ENCODE results near the gene TEK. TPM values are rescaled to one million over a fixed set of nuclear protein-coding genes. Genes with fewer than 3 reads are reported as not detected.

The TEK gene
- total and polyA plus RNA-seq, 7 experiments from 2014 or later: not detected

DNA sequence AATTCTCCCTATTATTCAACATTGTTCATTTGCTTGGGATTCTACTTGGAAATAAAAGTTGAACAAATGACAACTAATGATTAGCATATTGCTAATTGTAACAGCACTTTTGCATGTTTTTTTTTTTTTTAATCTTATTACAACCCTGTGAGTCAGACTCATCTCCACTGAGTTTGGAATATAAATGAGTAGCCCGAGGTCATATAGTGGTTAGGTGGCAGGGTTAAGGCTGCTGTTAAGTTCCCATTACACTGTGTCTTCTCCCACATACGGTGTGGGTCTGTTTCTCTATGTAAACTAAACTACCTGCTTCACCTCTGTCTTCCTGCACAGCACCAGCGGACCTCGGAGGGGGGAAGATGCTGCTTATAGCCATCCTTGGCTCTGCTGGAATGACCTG lies 95.6 kb downstream of the TEK start:
- no peaks in the 10 kb centered on the region for H3K9me3 ChIP-seq (ENCODE audit: control insufficient read depth in 2 of 3, low read length in 3 of 3)
- Mint-ChIP-seq H3K36me3 (no peaks in the 10 kb centered on the region), H3K4me3 (no peak overlapping the region), H3K9me3 (peaks cover 0 to 2% (median 0%) of the 10 kb centered on the region in 11 donors), H3K27ac (no peak overlapping the region), H3K27me3 (peaks cover 0 to 18% (median 10%) of the 10 kb centered on the region in 5 donors), H3K4me1 (no peaks in the 10 kb centered on the region)
- no peaks in the 10 kb centered on the region for H3K4me1 ChIP-seq (ENCODE audit: control insufficient read depth in 2 of 2, insufficient read depth in 2 of 2, low read length in 2 of 2)
- H3K27me3 ChIP-seq (ENCODE audit: control insufficient read depth in 2 of 2, insufficient read depth in 2 of 2, low read length in 2 of 2): no peaks in the 10 kb centered on the region
- ChIA-PET POLR2A (no interaction called here), CTCF (no interaction called here)
- H3K4me3 ChIP-seq (ENCODE audit: low read length): no peak overlapping the region
- ATAC-seq: no peak
- intact Hi-C loops (cut with micrococcal nuclease): no loop called here
- no peak overlapping the region for H3K27ac ChIP-seq (ENCODE audit: low read depth, low read length)
- H3K36me3 ChIP-seq (ENCODE audit: control insufficient read depth in 2 of 3, insufficient read depth in 3 of 3, low read length in 3 of 3): no peaks in the 10 kb centered on the region
- no peak for DNase-seq

- DNase-seq (no peak), ATAC-seq (no peak)
- no peak overlapping the region for H3K27ac ChIP-seq (ENCODE audit: low read depth, low read length)
- no peaks in the 10 kb centered on the region for H3K27me3 ChIP-seq (ENCODE audit: control insufficient read depth in 2 of 2, insufficient read depth in 2 of 2, low read length in 2 of 2)
- H3K36me3 Mint-ChIP-seq: no peaks in the 10 kb centered on the region
- intact Hi-C loops (cut with micrococcal nuclease): no loop called here
- H3K4me1 Mint-ChIP-seq: no peaks in the 10 kb centered on the region
- peaks cover 0 to 16% (median 10%) of the 10 kb centered on the region in 5 donors for H3K27me3 Mint-ChIP-seq
- H3K9me3 ChIP-seq (ENCODE audit: control insufficient read depth in 2 of 3, low read length in 3 of 3): no peaks in the 10 kb centered on the region
- H3K4me3 ChIP-seq (ENCODE audit: low read length): no peak overlapping the region
- H3K4me1 ChIP-seq (ENCODE audit: control insufficient read depth in 2 of 2, insufficient read depth in 2 of 2, low read length in 2 of 2): no peaks in the 10 kb centered on the region
- H3K4me3 Mint-ChIP-seq: no peak overlapping the region
- H3K36me3 ChIP-seq (ENCODE audit: control insufficient read depth in 2 of 3, insufficient read depth in 3 of 3, low read length in 3 of 3): no peaks in the 10 kb centered on the region
- CTCF ChIA-PET: no interaction called here
- H3K27ac Mint-ChIP-seq: no peak overlapping the region
- POLR2A ChIA-PET: no interaction called here
- peaks cover 0 to 2% (median 0%) of the 10 kb centered on the region in 11 donors for H3K9me3 Mint-ChIP-seq
These were observed 96.2 kb downstream of the TEK start for GRCh38 chr9:27205198-27205597.

- no peak overlapping the region for H3K4me3 Mint-ChIP-seq
- no peak for DNase-seq
- Histone ChIP-seq H3K27ac (ENCODE audit: low read depth, low read length) (no peak overlapping the region), H3K9me3 (ENCODE audit: control insufficient read depth in 2 of 3, low read length in 3 of 3) (no peaks in the 10 kb centered on the region), H3K4me1 (ENCODE audit: control insufficient read depth in 2 of 2, insufficient read depth in 2 of 2, low read length in 2 of 2) (no peaks in the 10 kb centered on the region), H3K4me3 (ENCODE audit: low read length) (no peak overlapping the region), H3K36me3 (ENCODE audit: control insufficient read depth in 2 of 3, insufficient read depth in 3 of 3, low read length in 3 of 3) (no peaks in the 10 kb centered on the region), H3K27me3 (ENCODE audit: control insufficient read depth in 2 of 2, insufficient read depth in 2 of 2, low read length in 2 of 2) (no peaks in the 10 kb centered on the region)
- POLR2A ChIA-PET: no interaction called here
- H3K27ac Mint-ChIP-seq: peak overlapping the region in 1 of 9 donors; percentile 52
- no peaks in the 10 kb centered on the region for H3K4me1 Mint-ChIP-seq
- no peaks in the 10 kb centered on the region for H3K36me3 Mint-ChIP-seq
- CTCF ChIA-PET: no interaction called here
- H3K9me3 Mint-ChIP-seq: peaks cover 0 to 2% (median 0%) of the 10 kb centered on the region in 11 donors
- intact Hi-C loops (cut with micrococcal nuclease): no loop called here
- no peak for ATAC-seq
- H3K27me3 Mint-ChIP-seq: peaks cover 0 to 12% (median 9%) of the 10 kb centered on the region in 5 donors
These were observed 97.0 kb downstream of the TEK start for GRCh38 chr9:27206041-27206440.

DNA sequence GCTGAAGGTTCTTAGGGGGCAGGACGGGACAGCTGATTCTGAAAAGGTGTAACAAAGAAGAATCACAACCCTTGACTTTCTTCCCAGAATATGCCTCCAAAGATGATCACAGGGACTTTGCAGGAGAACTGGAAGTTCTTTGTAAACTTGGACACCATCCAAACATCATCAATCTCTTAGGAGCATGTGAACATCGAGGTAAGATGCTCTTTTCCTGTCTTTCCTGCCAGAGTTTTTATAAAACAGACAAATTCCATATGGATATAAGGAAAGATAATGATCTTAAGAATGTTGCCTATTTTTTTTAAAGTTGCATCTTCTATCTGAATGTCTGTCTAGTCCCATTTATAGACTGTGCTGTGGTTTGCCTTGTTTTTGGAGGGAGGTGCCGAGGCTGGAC lies 100.0 kb downstream of the TEK start:
- ATAC-seq (no peak), DNase-seq (no peak)
- Histone ChIP-seq H3K9me3 (ENCODE audit: control insufficient read depth in 2 of 3, low read length in 3 of 3) (no peaks in the 10 kb centered on the region), H3K27me3 (ENCODE audit: control insufficient read depth in 2 of 2, insufficient read depth in 2 of 2, low read length in 2 of 2) (no peaks in the 10 kb centered on the region), H3K36me3 (ENCODE audit: control insufficient read depth in 2 of 3, insufficient read depth in 3 of 3, low read length in 3 of 3) (no peaks in the 10 kb centered on the region), H3K4me3 (ENCODE audit: low read length) (no peak overlapping the region), H3K4me1 (ENCODE audit: control insufficient read depth in 2 of 2, insufficient read depth in 2 of 2, low read length in 2 of 2) (no peaks in the 10 kb centered on the region), H3K27ac (ENCODE audit: low read depth, low read length) (no peak overlapping the region)
- POLR2A ChIA-PET: no interaction called here
- CTCF ChIA-PET: no interaction called here
- Mint-ChIP-seq H3K4me3 (no peak overlapping the region), H3K4me1 (no peaks in the 10 kb centered on the region), H3K9me3 (peaks cover 0 to 2% (median 0%) of the 10 kb centered on the region in 11 donors), H3K36me3 (no peaks in the 10 kb centered on the region), H3K27ac (no peak overlapping the region), H3K27me3 (peaks cover 0 to 12% (median 0%) of the 10 kb centered on the region in 5 donors)
- intact Hi-C loops (cut with micrococcal nuclease): no loop called here

GRCh38 chr9:27210588-27210987 lies 101.6 kb downstream of the TEK start:
- Mint-ChIP-seq H3K9me3 (no peaks in the 10 kb centered on the region), H3K4me1 (no peaks in the 10 kb centered on the region), H3K27me3 (peaks cover 0 to 15% (median 5%) of the 10 kb centered on the region in 5 donors), H3K27ac (no peak overlapping the region), H3K36me3 (no peaks in the 10 kb centered on the region), H3K4me3 (no peak overlapping the region)
- Histone ChIP-seq H3K4me3 (ENCODE audit: low read length) (no peak overlapping the region), H3K27ac (ENCODE audit: low read depth, low read length) (no peak overlapping the region), H3K9me3 (ENCODE audit: control insufficient read depth in 2 of 3, low read length in 3 of 3) (no peaks in the 10 kb centered on the region), H3K27me3 (ENCODE audit: control insufficient read depth in 2 of 2, insufficient read depth in 2 of 2, low read length in 2 of 2) (no peaks in the 10 kb centered on the region), H3K4me1 (ENCODE audit: control insufficient read depth in 2 of 2, insufficient read depth in 2 of 2, low read length in 2 of 2) (no peaks in the 10 kb centered on the region), H3K36me3 (ENCODE audit: control insufficient read depth in 2 of 3, insufficient read depth in 3 of 3, low read length in 3 of 3) (no peaks in the 10 kb centered on the region)
- intact Hi-C loops (cut with micrococcal nuclease): no loop called here
- POLR2A ChIA-PET: no interaction called here
- DNase-seq: no peak
- CTCF ChIA-PET: no interaction called here
- ATAC-seq: no peak

GRCh38 chr9:27212191-27212590 lies 103.2 kb downstream of the TEK start:
- no peaks in the 10 kb centered on the region for H3K27me3 ChIP-seq (ENCODE audit: control insufficient read depth in 2 of 2, insufficient read depth in 2 of 2, low read length in 2 of 2)
- intact Hi-C loops (cut with micrococcal nuclease): no loop called here
- peaks cover 0 to 15% (median 0%) of the 10 kb centered on the region in 5 donors for H3K27me3 Mint-ChIP-seq
- ChIA-PET POLR2A (no interaction called here), CTCF (interaction anchor here (0.7 kb wide), 1 partner anchor 416 kb away, joined by 3 read pairs; no protein-coding TSS in a partner anchor)
- no peaks in the 10 kb centered on the region for H3K4me1 Mint-ChIP-seq
- DNase-seq: no peak
- no peak overlapping the region for H3K4me3 ChIP-seq (ENCODE audit: low read length)
- H3K9me3 Mint-ChIP-seq: no peaks in the 10 kb centered on the region
- ATAC-seq: no peak
- H3K9me3 ChIP-seq (ENCODE audit: control insufficient read depth in 2 of 3, low read length in 3 of 3): no peaks in the 10 kb centered on the region
- H3K27ac Mint-ChIP-seq: no peak overlapping the region
- no peaks in the 10 kb centered on the region for H3K36me3 ChIP-seq (ENCODE audit: control insufficient read depth in 2 of 3, insufficient read depth in 3 of 3, low read length in 3 of 3)
- no peak overlapping the region for H3K4me3 Mint-ChIP-seq
- no peaks in the 10 kb centered on the region for H3K4me1 ChIP-seq (ENCODE audit: control insufficient read depth in 2 of 2, insufficient read depth in 2 of 2, low read length in 2 of 2)
- H3K36me3 Mint-ChIP-seq: no peaks in the 10 kb centered on the region
- no peak overlapping the region for H3K27ac ChIP-seq (ENCODE audit: low read depth, low read length)

DNA sequence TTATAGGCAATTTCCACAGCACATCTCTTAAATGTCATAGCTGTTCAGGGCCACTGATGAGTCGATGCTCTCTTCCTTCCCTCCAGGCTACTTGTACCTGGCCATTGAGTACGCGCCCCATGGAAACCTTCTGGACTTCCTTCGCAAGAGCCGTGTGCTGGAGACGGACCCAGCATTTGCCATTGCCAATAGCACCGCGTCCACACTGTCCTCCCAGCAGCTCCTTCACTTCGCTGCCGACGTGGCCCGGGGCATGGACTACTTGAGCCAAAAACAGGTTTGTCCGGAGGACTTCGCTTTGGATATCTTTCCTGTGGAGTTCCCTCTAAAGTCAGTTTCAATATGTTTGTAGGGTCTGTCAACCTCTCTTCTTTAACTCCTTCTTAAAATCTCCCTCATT lies 103.6 kb downstream of the TEK start:
- H3K4me1 ChIP-seq (ENCODE audit: control insufficient read depth in 2 of 2, insufficient read depth in 2 of 2, low read length in 2 of 2): no peaks in the 10 kb centered on the region
- no peaks in the 10 kb centered on the region for H3K4me1 Mint-ChIP-seq
- H3K9me3 Mint-ChIP-seq: no peaks in the 10 kb centered on the region
- no peak overlapping the region for H3K4me3 ChIP-seq (ENCODE audit: low read length)
- intact Hi-C loops (cut with micrococcal nuclease): no loop called here
- H3K9me3 ChIP-seq (ENCODE audit: control insufficient read depth in 2 of 3, low read length in 3 of 3): no peaks in the 10 kb centered on the region
- H3K36me3 ChIP-seq (ENCODE audit: control insufficient read depth in 2 of 3, insufficient read depth in 3 of 3, low read length in 3 of 3): no peaks in the 10 kb centered on the region
- no peak overlapping the region for H3K4me3 Mint-ChIP-seq
- no peak overlapping the region for H3K27ac Mint-ChIP-seq
- H3K27me3 ChIP-seq (ENCODE audit: control insufficient read depth in 2 of 2, insufficient read depth in 2 of 2, low read length in 2 of 2): no peaks in the 10 kb centered on the region
- H3K27me3 Mint-ChIP-seq: peaks cover 0 to 15% (median 0%) of the 10 kb centered on the region in 5 donors
- no peaks in the 10 kb centered on the region for H3K36me3 Mint-ChIP-seq
- POLR2A ChIA-PET: no interaction called here
- ATAC-seq: no peak
- H3K27ac ChIP-seq (ENCODE audit: low read depth, low read length): no peak overlapping the region
- DNase-seq: no peak
- CTCF ChIA-PET: interaction anchor here (0.7 kb wide), 1 partner anchor 417 kb away, joined by 3 read pairs; no protein-coding TSS in a partner anchor
